Measurements from ENCODE around the gene ALPK1. TPM values are rescaled to one million over a fixed set of nuclear protein-coding genes. Genes with fewer than 3 reads are reported as not detected.

ALPK1 gene
- total and polyA plus RNA-seq, 2 of the 4 experiments (the other 2 are of a cell fraction) = 3.3 to 7.9 TPM

DNA sequence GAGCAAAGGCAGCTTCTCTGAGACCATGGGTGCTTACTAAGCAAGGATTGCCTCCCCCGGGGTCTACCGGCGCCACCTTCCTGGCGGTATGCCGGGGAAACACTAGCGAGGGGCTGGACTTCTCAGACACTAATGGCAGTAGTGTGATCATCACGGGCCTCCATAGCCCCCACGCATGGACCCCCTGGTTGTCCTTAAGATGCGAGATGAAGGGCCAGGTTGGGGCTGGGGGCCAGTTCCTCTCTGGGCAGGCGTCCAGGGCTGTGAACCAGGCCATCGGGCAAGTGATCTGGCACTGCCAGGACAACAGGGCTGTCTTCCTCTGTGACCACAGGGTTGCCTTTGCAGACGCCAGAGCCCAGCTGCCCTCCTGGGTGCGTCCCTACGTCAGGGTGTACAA, 60.7 kb downstream of the ALPK1 start:
- ATAC-seq (ENCODE audit: low read depth) (no peak), DNase-seq (no peak)
- WGBS, 2 experiments (ENCODE audit: extremely low coverage in 2 of 2, insufficient read length in 1 of 2) = 90% methylated on average over 2 of the region's 14 CpGs; no CpG with 5 or more reads in 1 of the 2 experiments
- H3K27me3 ChIP-seq (ENCODE audit: control insufficient read depth, insufficient read depth, low read length) = no peaks in the 10 kb centered on the region
- no peak overlapping the region for H4K91ac ChIP-seq (ENCODE audit: insufficient read depth, low read depth, low read length)
- H2AK9ac ChIP-seq (replicated peaks; ENCODE audit: low read depth, low read length, poor library complexity) = no peak overlapping the region
- no peak overlapping the region for H2AFZ ChIP-seq (replicated peaks; ENCODE audit: low read length, poor library complexity)
- H2BK20ac ChIP-seq (ENCODE audit: low read depth, low read length) = no peak overlapping the region
- dilution Hi-C loops (cut with HindIII; ENCODE audit: low sequenced_read_pairs, unreplicated experiment) = no loop called here
- no peak overlapping the region for H3K4me2 ChIP-seq (ENCODE audit: low read depth, low read length)
- POLR2A ChIA-PET (ENCODE audit: unreplicated experiment) = no interaction called here
- in situ Hi-C loops (cut with MboI; ENCODE audit: low sequenced_read_pairs) = no loop called here
- no peak overlapping the region for H3K56ac ChIP-seq (ENCODE audit: extremely low read depth, insufficient read depth, low read length)
- no peak overlapping the region for H4K8ac ChIP-seq (ENCODE audit: low read depth in 2 of 2, low read length in 2 of 2)
- no TSS peak for BruUV-seq (replicated peaks)
- H2BK15ac ChIP-seq (ENCODE audit: low read depth, low read length) = no peak overlapping the region
- H3K9me1 ChIP-seq (ENCODE audit: insufficient read depth, low read length) = no peaks in the 10 kb centered on the region
- H3K79me1 ChIP-seq (ENCODE audit: low read depth in 1 of 2, low read length in 2 of 2) = no peaks in the 10 kb centered on the region
- H4K20me1 ChIP-seq (ENCODE audit: insufficient read depth, low read length) = no peaks in the 10 kb centered on the region
- H3K36me3 ChIP-seq (ENCODE audit: control insufficient read depth, insufficient read depth, low read length) = no peaks in the 10 kb centered on the region
- H4K5ac ChIP-seq (ENCODE audit: low read depth, low read length) = no peak overlapping the region
- no peak for TF ChIP-seq RCOR1 (IDR thresholded peaks at IDR 0.05; ENCODE audit: insufficient replicate concordance, low read length)
- no peak for TF ChIP-seq RAD21 (IDR thresholded peaks at IDR 0.05; ENCODE audit: low read length)
- no peak for TF ChIP-seq FOS (IDR thresholded peaks at IDR 0.05; ENCODE audit: low read depth, low read length)
- TF ChIP-seq MAFK (IDR thresholded peaks at IDR 0.05; ENCODE audit: low read depth, low read length) = no peak
- no peak for TF ChIP-seq CEBPB (IDR thresholded peaks at IDR 0.05; ENCODE audit: low read depth, low read length)
- no peak for TF ChIP-seq POLR2A (IDR thresholded peaks at IDR 0.05; ENCODE audit: low read depth, low read length)
- TF ChIP-seq, protein P1, sequence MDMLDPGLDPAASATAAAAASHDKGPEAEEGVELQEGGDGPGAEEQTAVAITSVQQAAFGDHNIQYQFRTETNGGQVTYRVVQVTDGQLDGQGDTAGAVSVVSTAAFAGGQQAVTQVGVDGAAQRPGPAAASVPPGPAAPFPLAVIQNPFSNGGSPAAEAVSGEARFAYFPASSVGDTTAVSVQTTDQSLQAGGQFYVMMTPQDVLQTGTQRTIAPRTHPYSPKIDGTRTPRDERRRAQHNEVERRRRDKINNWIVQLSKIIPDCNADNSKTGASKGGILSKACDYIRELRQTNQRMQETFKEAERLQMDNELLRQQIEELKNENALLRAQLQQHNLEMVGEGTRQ (IDR thresholded peaks at IDR 0.05; ENCODE audit: low read depth, low read length) = no peak
- TF ChIP-seq CTCF (conservative IDR thresholded peaks at IDR 0.05; ENCODE audit: low read depth, low read length) = no peak
- TF ChIP-seq MXI1 (IDR thresholded peaks at IDR 0.05; ENCODE audit: borderline replicate concordance, low read depth, low read length) = no peak
- TF ChIP-seq, protein P2, sequence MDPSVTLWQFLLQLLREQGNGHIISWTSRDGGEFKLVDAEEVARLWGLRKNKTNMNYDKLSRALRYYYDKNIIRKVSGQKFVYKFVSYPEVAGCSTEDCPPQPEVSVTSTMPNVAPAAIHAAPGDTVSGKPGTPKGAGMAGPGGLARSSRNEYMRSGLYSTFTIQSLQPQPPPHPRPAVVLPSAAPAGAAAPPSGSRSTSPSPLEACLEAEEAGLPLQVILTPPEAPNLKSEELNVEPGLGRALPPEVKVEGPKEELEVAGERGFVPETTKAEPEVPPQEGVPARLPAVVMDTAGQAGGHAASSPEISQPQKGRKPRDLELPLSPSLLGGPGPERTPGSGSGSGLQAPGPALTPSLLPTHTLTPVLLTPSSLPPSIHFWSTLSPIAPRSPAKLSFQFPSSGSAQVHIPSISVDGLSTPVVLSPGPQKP (IDR thresholded peaks at IDR 0.05; ENCODE audit: borderline replicate concordance, low read depth, low read length) = no peak
- no peak for TF ChIP-seq NFE2L2 (IDR thresholded peaks at IDR 0.05; ENCODE audit: low read depth, low read length)
- TF ChIP-seq BHLHE40 (IDR thresholded peaks at IDR 0.05; ENCODE audit: low read depth, low read length) = no peak
- TF ChIP-seq RFX5 (IDR thresholded peaks at IDR 0.05; ENCODE audit: low read depth, low read length) = no peak
- H2AK5ac ChIP-seq (ENCODE audit: low read depth, low read length) = no peak overlapping the region
- H3K4me1 ChIP-seq (ENCODE audit: control insufficient read depth, insufficient read depth, low read length) = no peaks in the 10 kb centered on the region
- H3K9ac ChIP-seq (ENCODE audit: low read depth, low read length) = no peak overlapping the region
- H3K27ac ChIP-seq (ENCODE audit: insufficient read depth, low read length) = no peak overlapping the region
- H2BK5ac ChIP-seq (ENCODE audit: low read depth, low read length, poor library complexity, severe bottlenecking) = no peak overlapping the region
- H3K23ac ChIP-seq (ENCODE audit: low read depth, low read length) = no peak overlapping the region
- CTCF ChIA-PET = no interaction called here
- H2BK120ac ChIP-seq (ENCODE audit: low read depth, low read length) = no peak overlapping the region
- H3K4me3 ChIP-seq (ENCODE audit: insufficient read depth, low read depth, low read length) = no peak overlapping the region
- H3K9me3 ChIP-seq (ENCODE audit: control insufficient read depth, insufficient read depth, low read length) = peaks cover 3% of the 10 kb centered on the region; the same call in 1 of the 2 replicates
- H3K18ac ChIP-seq (ENCODE audit: low read depth, low read length) = no peak overlapping the region
- H3K14ac ChIP-seq (replicated peaks; ENCODE audit: low read depth, low read length) = no peak overlapping the region
- H3K4ac ChIP-seq (ENCODE audit: low read depth, low read length) = no peak overlapping the region
- intact Hi-C loops (cut with micrococcal nuclease) = no loop called here
